HG02678 (cell line): ENCODE results near the gene HCFC1.
A peak's percentile ranks its signal among the peaks of the same experiment; 100 is the strongest.

ENCODE experiments used
- ATAC-seq: cut with Tn5 transposase; IDR thresholded peaks from one replicate; pipeline ENCODE4 v1.9.1; 2021; ENCODE audit warnings: mild to moderate bottlenecking, moderate library complexity; ENCODE audit not compliant: unreplicated experiment

The HCFC1 gene

DNA sequence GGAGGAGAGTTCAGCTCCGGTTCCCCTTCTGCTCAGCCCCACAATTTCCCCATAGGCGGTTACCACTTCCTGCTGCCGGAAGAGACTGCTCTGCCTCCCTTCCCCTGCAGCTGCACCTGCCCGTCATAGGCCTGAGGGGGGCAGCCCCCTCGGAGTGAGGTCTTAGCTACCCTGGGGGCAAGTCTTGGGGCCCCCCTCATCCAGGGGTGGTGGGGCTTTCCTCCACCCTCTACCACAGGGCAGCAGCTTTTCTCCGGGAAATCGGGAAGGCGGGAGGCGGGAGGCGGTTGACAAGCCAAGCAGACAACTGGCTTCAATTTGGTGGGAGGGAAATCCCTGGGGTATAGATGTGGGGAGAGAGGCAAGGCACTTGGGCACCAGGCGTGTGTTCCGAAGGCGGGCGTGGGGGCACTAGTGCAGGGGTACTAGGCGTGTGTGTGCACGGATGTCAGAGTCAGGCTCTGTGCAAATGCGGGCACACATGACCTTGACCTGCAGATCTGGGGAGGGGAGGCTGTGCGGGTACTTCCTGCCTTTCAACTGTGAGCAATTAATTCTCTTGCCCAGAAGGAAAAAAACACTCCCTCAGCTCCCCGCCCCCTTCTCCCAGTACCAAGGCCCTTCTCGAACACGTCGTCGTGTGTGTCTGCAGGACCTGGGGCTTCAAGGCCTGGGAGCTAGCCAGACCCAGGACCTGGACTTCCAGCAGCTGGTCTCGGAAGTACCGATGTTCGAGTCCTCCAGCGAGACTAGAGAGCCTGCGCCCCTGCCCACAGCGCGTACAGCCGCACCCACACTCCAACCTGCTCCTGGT lies 44.6 kb downstream of the HCFC1 start:
- peak; percentile 32 for ATAC-seq

DNA sequence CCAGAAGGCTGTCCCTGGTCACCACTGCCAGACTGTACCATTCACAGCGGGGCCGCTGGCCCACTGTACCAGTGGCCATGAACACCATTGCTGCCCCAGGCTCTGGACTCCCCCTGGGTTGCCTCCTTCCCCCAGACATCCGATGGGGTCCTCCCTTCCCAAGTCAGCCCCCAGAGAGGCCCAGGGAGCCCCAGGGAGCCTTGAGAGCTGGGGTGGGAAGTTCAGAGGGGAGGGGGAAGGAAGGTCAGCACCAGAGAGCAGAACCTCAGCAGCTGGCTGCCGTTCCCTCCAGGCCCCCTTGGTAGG lies 45.1 kb downstream of the HCFC1 start:
- ATAC-seq = no peak

DNA sequence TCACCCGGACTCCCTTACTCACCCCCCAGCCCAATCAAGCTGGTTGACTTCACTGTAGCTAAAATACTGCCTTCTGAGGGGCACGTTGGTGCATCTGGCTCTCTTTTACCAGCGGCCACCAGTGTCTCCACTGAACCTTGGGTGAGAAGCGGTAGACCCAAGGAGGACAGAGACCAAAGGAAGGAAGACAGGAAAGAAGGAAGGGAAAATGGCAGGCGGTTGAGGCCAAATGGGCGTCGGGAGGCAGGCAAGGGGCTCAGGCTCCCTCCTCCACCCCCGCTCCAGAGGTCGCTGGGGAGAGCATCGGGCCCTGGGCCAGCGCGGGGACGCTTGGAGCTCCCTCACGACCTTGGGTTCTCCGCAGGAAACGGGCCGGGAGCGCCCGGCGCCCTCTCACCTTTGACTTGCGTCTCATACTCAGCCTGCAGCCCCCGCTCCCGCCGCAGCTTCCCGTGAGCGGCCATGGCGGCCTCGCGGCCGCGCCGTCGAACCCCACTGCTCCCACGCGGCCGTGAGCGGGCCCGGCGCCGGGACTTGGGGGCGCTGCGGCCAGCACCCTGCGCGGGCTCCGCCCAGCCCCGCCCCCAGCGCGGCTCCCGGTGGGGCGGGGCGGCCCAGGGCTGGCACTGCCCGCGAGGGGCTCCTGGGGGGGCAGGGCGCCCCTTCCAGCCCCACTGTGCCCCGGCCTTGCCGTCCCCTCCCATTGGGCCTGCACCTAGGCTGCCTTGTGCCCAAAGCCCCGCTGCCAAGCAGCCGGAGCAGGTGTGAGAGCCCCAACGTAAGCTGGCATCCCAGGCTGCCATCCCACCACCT lies 45.7 kb downstream of the HCFC1 start, which contains the start of gene ARHGAP4:
Gene ARHGAP4, minus strand, starts transcription at position 526 of the 813 bp plus-strand sequence. Its CDS starts 62 bp downstream, at position 464.
- no peak for ATAC-seq

- ATAC-seq = no peak
Measured at GRCh38 chrX:153925387-153925738, 46.3 kb downstream of the HCFC1 start.

GRCh38 chrX:153924149-153924861 lies 47.3 kb downstream of the HCFC1 start:
- no peak for ATAC-seq

GRCh38 chrX:153922932-153923857 lies 48.4 kb downstream of the HCFC1 start:
- ATAC-seq = no peak

GRCh38 chrX:153921511-153922446 lies 49.8 kb downstream of the HCFC1 start:
- ATAC-seq = no peak

DNA sequence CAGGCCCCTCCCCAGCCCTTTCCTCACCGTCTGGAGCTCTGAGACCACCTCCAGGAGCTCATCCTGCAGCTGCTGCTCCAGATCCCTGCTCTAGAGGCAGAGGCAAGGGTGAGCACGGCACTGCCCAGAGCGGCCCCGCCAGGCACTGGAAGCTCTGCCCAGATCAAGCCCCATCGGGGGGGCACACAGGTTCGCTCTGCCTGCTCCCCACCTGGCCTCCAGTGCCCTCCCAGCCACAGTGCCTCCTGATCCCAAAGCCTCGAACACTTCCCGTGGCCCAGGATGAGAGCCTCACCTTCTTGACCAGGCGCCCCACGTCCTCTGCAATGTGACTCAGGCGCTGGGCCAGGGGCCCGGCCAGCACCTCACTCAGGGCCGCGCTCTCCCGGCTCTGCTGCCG lies 50.5 kb downstream of the HCFC1 start:
- ATAC-seq = no peak

DNA sequence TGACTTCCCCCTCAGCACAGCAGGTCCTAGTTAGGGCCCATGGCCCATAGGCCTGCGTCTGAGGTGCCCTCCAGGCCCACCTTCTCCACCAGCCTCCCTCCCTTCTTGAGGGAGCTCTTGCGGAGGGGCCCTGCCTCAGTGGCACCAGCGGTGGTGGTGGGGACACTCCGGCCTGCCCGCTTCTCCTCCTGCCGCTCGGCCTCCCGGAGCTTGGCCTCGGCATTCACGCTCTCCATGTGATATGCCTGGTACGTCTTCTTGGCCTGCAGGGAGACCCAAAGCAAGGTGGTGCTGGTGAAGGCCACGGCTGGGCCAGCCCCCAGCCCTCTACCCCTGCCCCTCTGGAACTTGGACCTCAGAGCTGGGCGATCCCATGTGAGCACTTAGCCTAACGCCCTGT lies 51.1 kb downstream of the HCFC1 start:
- ATAC-seq = no peak

- ATAC-seq = no peak
Measured at GRCh38 chrX:153919281-153919680, 52.3 kb downstream of the HCFC1 start.

- no peak for ATAC-seq
Measured at GRCh38 chrX:153917869-153918268, 53.7 kb downstream of the HCFC1 start.

DNA sequence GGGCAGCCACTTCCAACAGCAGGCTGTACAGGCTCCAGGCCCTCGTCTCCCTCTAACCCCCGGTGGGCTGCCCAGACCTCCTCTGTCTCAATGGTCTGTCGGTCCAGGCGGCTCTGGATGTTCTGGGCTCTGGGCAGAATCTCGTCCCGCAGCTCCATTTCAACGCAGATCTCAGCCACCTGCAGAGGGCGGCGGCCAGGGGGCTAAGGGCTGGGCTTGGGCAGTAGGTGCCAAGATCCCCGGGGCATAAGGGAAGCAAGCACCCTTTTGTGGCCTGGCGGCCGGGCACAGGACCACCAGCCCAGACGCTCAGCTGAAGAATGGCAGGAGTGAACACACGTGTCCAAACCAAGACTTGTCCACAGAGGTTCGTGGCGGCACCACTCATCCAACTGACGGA lies 57.9 kb downstream of the HCFC1 start:
- no peak for ATAC-seq

DNA sequence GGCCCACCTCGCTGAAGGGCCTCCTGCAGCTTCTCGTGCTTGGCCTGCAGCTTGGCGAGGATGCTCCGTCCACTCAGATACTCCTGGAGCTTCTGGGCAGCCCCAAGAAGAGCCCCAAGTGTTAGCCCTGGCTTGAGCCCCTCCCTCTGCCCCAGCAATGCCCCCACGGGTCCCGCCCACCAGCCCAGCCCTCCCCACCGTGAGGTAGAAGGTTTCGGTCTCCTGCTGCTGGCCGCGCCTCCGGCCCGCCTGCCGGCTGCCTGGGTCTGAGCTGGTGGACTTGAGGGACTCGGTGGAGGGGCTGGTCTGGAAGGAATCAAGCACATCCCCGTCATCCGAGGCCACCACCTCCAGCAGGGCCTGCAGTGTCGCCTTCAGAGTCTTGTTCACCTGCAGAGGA lies 58.4 kb downstream of the HCFC1 start:
- no peak for ATAC-seq

GRCh38 chrX:153911798-153912197 lies 59.8 kb downstream of the HCFC1 start:
- ATAC-seq = no peak

- ATAC-seq = no peak
Measured at GRCh38 chrX:153910446-153910845, 61.2 kb downstream of the HCFC1 start.

DNA sequence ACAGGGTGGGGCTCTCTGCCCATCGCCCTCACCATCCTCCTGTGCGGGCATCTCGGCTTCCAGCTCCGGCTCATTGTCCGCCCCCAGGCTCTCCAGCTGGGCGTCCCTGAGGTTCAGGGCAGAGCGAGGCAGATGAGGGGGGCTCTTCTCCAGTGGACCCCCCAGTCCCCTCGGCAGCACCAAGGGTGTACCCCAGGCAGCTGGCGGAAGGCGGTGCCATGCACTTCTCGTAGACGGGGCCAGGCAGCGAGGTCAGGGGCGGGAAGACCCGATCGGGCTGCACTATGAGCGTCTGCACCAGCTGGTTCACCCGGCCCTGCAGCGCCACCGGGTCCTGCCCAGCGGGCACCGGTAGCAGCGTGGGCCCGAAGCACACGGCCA lies 61.6 kb downstream of the HCFC1 start:
- ATAC-seq = no peak

DNA sequence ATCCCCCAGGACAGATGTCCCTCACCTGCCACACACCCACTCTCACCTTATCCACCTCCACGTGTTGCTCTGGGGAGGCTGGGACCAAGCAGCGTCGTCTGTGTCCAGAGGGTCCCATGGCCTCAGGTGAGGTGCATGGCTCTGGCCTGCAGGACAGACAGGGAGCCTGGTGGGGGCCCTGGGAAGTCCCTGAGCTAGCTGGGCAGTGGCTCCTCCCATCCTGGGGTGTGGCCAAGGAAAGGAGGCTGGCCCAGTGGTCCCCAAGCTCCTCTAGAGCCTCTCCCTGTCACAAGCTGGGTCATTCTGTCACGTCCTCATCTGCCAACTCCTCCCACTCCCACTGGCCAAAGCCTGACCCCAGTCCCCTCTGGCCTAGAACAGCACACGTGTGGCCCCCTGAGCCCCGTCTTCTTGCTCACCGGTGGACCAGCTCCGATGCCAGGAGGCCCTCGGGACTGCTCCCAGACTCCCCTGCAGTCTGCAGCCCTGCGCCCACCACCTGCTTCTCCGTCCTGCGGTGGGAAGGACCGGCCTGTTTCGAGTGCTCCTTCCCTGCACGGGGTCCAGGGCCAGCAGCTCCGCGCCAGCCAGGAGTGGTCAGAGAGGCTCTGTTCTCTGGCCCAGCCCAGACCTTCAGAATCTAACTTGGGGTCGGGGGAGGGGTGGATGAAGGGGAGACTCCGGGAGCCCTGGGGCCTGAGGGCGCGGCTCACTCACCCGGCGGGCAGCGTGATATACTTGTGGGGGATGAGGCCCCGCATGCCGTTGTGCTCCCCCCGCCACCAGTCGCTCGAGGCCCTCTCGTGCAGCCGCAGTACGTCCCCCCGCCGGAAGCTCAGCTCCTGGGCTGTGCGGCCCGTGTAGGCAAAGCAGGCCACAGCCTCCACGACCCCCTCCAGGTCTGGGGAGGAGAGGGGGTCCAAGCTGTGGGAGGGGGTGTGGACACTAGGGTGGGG lies 62.3 kb downstream of the HCFC1 start:
- no peak for ATAC-seq

- ATAC-seq = no peak
Measured at GRCh38 chrX:153908219-153908860, 63.3 kb downstream of the HCFC1 start.
